Upper lobe of left lung (tissue), 6 donors: ENCODE data around the gene GPR171. TPM values are rescaled to one million over a fixed set of nuclear protein-coding genes. Genes with fewer than 3 reads are reported as not detected.

Experiments used
- ATAC-seq, 2 donors: fragments of 200-7000 bp; cut with Tn5 transposase; one replicate each; pipeline ENCODE4 v1.9.1; 2022; ENCODE audit warnings: mild to moderate bottlenecking in 2 of 2, moderate library complexity in 2 of 2; ENCODE audit not compliant: low FRiP score in 2 of 2
- DNase-seq, 2 donors: peaks; one replicate each; pipeline ENCODE4 v3.0.0-alpha.2; 2019 to 2020
- H3K27ac ChIP-seq, 4 donors: fragments of 200-600 bp; sonication (generic); one replicate each; pipeline ENCODE4 v1.5.1; 2016 to 2019
- H3K27me3 ChIP-seq, 4 donors: fragments of 200-600 bp; sonication (generic); one replicate each; pipeline ENCODE4 v1.5.1; 2017 to 2019
- H3K36me3 ChIP-seq, 4 donors: fragments of 200-600 bp; sonication (generic); one replicate each; pipeline ENCODE4 v1.5.1; 2016 to 2019
- H3K4me1 ChIP-seq, 4 donors: fragments of 200-600 bp; sonication (generic); one replicate each; pipeline ENCODE4 v1.5.1; 2018 to 2019
- H3K4me3 ChIP-seq, 4 donors: fragments of 200-600 bp; sonication (generic); one replicate each; pipeline ENCODE4 v1.5.1; 2017 to 2019; ENCODE audit warnings: mild to moderate bottlenecking in 2 of 4, moderate library complexity in 1 of 4
- H3K9me3 ChIP-seq, 4 donors: fragments of 200-600 bp; sonication (generic); one replicate each; pipeline ENCODE4 v1.5.1; 2018 to 2019
- EP300 ChIP-seq, 4 donors: sonication (generic); formaldehyde crosslinking; IDR thresholded peaks; one replicate each; pipeline ENCODE4 v1.5.1; 2017; ENCODE audit warnings: antibody characterized with exemption in 4 of 4, control low read depth in 2 of 4
- POLR2A ChIP-seq, 4 donors: fragments of 450-650 bp; IDR thresholded peaks; one replicate each; pipeline ENCODE4 v1.5.1; 2016 to 2017; ENCODE audit warnings: antibody characterized with exemption in 4 of 4, mild to moderate bottlenecking in 2 of 4
- POLR2AphosphoS5 ChIP-seq, 2 donors: sonication (generic); formaldehyde crosslinking; IDR thresholded peaks; one replicate each; pipeline ENCODE4 v1.5.1; 2017; ENCODE audit warnings: antibody characterized with exemption in 2 of 2
- WGBS, 2 donors: methylation state at CpG; one replicate each; pipeline ENCODE4 v1.1.5; 2017 to 2018; 5-methylcytosine and 5-hydroxymethylcytosine counted together
- total RNA-seq, 6 donors: library from RNA; depleted of rRNA in 4 of 6; stranded (reverse); fragments of >200 nt in 4 of 6; gene quantifications; one replicate each; pipeline versions ENCODE4 v1.1.0 to v1.2.1, GENCODE V29; 2016 to 2021
- TF ChIP-seq, protein P1 (sequence below), 6 experiments: fragments of 450-650 bp in 4 of 6; fragments of 200-600 bp in 2 of 6; sonication (generic) in 2 of 6; IDR thresholded peaks; one replicate each; pipeline ENCODE4 v1.5.1; 2016 to 2019; ENCODE audit warnings: antibody characterized with exemption in 6 of 6
- donor health status: DM: no; HTN: no; CAD: no; lungs with moderate emphysema.
- donor health status: DM: no; HTN: yes; CAD: no; lungs with severe emphysema.

Gene GPR171
- total RNA-seq, 6 donors from 2014 or later, result 1.0 to 6.6 (median 2.8) TPM

- WGBS, 2 donors, result 77 to 86% methylated on average over 3 of the region's 3 CpGs
- Histone ChIP-seq H3K36me3 (no peaks in the 10 kb centered on the region), H3K9me3 (no peaks in the 10 kb centered on the region), H3K4me1 (peaks cover 3 to 25% (median 18%) of the 10 kb centered on the region in 4 donors), H3K4me3 (no peak overlapping the region), H3K27me3 (no peaks in the 10 kb centered on the region), H3K27ac (no peak overlapping the region)
- TF ChIP-seq, protein P1, sequence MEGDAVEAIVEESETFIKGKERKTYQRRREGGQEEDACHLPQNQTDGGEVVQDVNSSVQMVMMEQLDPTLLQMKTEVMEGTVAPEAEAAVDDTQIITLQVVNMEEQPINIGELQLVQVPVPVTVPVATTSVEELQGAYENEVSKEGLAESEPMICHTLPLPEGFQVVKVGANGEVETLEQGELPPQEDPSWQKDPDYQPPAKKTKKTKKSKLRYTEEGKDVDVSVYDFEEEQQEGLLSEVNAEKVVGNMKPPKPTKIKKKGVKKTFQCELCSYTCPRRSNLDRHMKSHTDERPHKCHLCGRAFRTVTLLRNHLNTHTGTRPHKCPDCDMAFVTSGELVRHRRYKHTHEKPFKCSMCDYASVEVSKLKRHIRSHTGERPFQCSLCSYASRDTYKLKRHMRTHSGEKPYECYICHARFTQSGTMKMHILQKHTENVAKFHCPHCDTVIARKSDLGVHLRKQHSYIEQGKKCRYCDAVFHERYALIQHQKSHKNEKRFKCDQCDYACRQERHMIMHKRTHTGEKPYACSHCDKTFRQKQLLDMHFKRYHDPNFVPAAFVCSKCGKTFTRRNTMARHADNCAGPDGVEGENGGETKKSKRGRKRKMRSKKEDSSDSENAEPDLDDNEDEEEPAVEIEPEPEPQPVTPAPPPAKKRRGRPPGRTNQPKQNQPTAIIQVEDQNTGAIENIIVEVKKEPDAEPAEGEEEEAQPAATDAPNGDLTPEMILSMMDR (IDR thresholded peaks at IDR 0.05), result no peak
- TF ChIP-seq POLR2AphosphoS5 (IDR thresholded peaks at IDR 0.05) (no peak), EP300 (IDR thresholded peaks at IDR 0.05) (no peak)
- DNase-seq, result no peak
- no peak for ATAC-seq
Observed at GRCh38 chr3:151166161-151166560, 36.9 kb downstream of the GPR171 start.

DNA sequence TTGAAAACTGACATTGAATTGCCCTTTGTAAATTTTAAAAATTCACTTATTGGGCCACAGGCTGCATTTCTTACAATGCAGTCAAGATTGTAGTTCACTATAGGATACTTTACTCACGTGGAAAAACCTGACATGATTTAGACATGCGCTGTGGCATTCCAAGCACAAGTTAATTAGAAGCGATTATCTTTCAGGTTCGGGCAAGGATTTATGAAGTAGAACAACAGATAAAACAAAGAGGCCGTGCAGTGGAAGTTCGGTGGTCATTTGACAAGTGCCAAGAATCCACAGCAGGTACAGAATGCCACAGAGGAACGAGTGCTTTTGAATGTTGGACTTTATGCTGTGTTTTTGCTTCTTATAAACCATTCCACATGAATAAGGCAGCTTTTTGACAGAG is 37.8 kb downstream of the GPR171 start:
- Histone ChIP-seq H3K27ac (no peak overlapping the region), H3K4me1 (peaks cover 0 to 17% (median 10%) of the 10 kb centered on the region in 4 donors), H3K4me3 (no peak overlapping the region), H3K27me3 (no peaks in the 10 kb centered on the region), H3K36me3 (no peaks in the 10 kb centered on the region), H3K9me3 (no peaks in the 10 kb centered on the region)
- WGBS, 2 donors, result 87 to 92% methylated on average over 7 of the region's 7 CpGs
- DNase-seq (no peak), ATAC-seq (no peak)
- TF ChIP-seq POLR2A (IDR thresholded peaks at IDR 0.05) (no peak), POLR2AphosphoS5 (IDR thresholded peaks at IDR 0.05) (no peak), EP300 (IDR thresholded peaks at IDR 0.05) (no peak)
- TF ChIP-seq, protein P1 (IDR thresholded peaks at IDR 0.05), result no peak

- ATAC-seq, result no peak
- 90 to 93% methylated on average over 10 of the region's 10 CpGs for WGBS, 2 donors
Observed at GRCh38 chr3:151159806-151160205, 43.2 kb downstream of the GPR171 start.

DNA sequence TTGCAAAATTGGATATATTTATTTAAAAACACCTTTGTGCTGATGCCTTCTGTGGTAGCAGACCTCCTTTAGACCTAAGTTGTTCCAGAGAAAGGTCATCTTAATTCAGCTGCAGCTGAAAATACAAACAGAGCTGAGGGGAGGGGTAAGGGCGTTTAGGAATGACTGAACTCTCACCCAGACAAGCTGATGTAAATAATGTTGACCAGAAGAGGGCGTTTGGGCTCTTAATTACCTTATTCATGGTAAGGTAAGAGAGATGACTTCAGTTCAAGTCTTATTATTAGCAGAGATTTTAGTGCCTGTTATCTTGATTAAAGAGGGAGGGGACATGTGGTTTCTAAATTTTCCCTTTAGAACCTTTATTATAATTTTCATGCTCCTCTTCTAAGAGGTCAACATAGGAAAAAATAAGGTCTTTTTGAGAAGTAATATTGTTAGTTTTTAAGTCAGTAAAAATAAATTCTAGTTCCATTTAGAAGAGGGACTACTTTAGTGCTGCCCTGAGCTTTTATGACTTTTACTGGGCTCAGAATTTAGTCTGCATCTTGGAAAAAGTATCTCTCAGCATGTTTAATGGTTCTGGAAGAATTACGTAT is 46.3 kb downstream of the GPR171 start:
- H3K27ac ChIP-seq, result no peak overlapping the region
- no peaks in the 10 kb centered on the region for H3K36me3 ChIP-seq
- 33 to 35% methylated on average over 3 of the region's 3 CpGs for WGBS, 2 donors
- no peaks in the 10 kb centered on the region for H3K27me3 ChIP-seq
- H3K4me3 ChIP-seq, result no peak overlapping the region
- H3K9me3 ChIP-seq, result no peaks in the 10 kb centered on the region
- no peaks in the 10 kb centered on the region for H3K4me1 ChIP-seq
- no peak for DNase-seq
- TF ChIP-seq EP300 (IDR thresholded peaks at IDR 0.05), result no peak
- TF ChIP-seq, protein P1 (IDR thresholded peaks at IDR 0.05), result peak in 4 of 6 experiments; percentile 24 to 44 (median 35)
- peak; percentile 62 to 66 for ATAC-seq

More at GRCh38 chr3:151159806-151160205, 43.2 kb downstream of the GPR171 start:
- no peaks in the 10 kb centered on the region for H3K9me3 ChIP-seq
- no peaks in the 10 kb centered on the region for H3K27me3 ChIP-seq
- peak in 1 of 2 donors; percentile 62 for DNase-seq
- TF ChIP-seq EP300 (IDR thresholded peaks at IDR 0.05) (no peak), POLR2A (IDR thresholded peaks at IDR 0.05) (no peak), POLR2AphosphoS5 (IDR thresholded peaks at IDR 0.05) (no peak)
- TF ChIP-seq, protein P1 (IDR thresholded peaks at IDR 0.05), result no peak
- no peak overlapping the region for H3K4me3 ChIP-seq
- no peaks in the 10 kb centered on the region for H3K4me1 ChIP-seq
- H3K36me3 ChIP-seq, result no peaks in the 10 kb centered on the region
- H3K27ac ChIP-seq, result no peak overlapping the region
